ENCODE data around the gene CILP. TPM values are rescaled to one million over a fixed set of nuclear protein-coding genes. Genes with fewer than 3 reads are reported as not detected.

Gene CILP
- total RNA-seq, 1 donor from 2014 or later = 1.8 TPM

DNA sequence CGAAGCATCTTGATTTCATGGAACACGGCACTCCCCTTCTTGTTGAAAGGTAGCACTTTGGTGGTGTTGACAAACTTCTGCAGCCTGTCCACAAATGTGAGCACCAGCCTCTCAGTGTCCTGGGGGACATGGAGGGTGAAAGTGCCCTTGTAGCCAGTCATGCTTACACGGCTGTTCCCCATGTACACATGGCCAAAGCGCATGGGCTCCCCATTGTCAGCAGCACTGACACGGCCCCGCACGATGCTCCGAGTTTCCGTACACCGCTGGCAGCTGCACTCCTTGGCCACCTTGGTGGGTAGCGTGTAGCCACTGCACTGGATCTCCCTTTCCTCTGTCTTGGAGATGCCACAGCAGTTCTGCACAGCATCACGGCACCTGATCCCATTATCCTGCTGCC, 12.7 kb downstream of the CILP start:
- H3K36me3 Mint-ChIP-seq = no peaks in the 10 kb centered on the region
- no peaks in the 10 kb centered on the region for H3K9me3 Mint-ChIP-seq
- H3K27me3 Mint-ChIP-seq = no peaks in the 10 kb centered on the region
- TF ChIP-seq, protein P1, sequence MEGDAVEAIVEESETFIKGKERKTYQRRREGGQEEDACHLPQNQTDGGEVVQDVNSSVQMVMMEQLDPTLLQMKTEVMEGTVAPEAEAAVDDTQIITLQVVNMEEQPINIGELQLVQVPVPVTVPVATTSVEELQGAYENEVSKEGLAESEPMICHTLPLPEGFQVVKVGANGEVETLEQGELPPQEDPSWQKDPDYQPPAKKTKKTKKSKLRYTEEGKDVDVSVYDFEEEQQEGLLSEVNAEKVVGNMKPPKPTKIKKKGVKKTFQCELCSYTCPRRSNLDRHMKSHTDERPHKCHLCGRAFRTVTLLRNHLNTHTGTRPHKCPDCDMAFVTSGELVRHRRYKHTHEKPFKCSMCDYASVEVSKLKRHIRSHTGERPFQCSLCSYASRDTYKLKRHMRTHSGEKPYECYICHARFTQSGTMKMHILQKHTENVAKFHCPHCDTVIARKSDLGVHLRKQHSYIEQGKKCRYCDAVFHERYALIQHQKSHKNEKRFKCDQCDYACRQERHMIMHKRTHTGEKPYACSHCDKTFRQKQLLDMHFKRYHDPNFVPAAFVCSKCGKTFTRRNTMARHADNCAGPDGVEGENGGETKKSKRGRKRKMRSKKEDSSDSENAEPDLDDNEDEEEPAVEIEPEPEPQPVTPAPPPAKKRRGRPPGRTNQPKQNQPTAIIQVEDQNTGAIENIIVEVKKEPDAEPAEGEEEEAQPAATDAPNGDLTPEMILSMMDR (conservative IDR thresholded peaks at IDR 0.05) = no peak
- no peak for DNase-seq (ENCODE audit: extremely low spot score, unreplicated experiment)
- no peak overlapping the region for H3K27ac Mint-ChIP-seq
- H3K4me3 Mint-ChIP-seq = no peak overlapping the region
- peaks cover 17% of the 10 kb centered on the region for H3K4me1 Mint-ChIP-seq (ENCODE audit: unreplicated experiment)

- Mint-ChIP-seq H3K27me3 (no peaks in the 10 kb centered on the region), H3K27ac (no peak overlapping the region), H3K4me3 (no peak overlapping the region), H3K9me3 (no peaks in the 10 kb centered on the region), H3K36me3 (no peaks in the 10 kb centered on the region), H3K4me1 (ENCODE audit: unreplicated experiment) (peaks cover 21% of the 10 kb centered on the region)
- TF ChIP-seq, protein P1 (conservative IDR thresholded peaks at IDR 0.05) = no peak
- no peak for DNase-seq (ENCODE audit: extremely low spot score, unreplicated experiment)
These were observed 14.0 kb downstream of the CILP start for GRCh38 chr15:65197337-65197645.

DNA sequence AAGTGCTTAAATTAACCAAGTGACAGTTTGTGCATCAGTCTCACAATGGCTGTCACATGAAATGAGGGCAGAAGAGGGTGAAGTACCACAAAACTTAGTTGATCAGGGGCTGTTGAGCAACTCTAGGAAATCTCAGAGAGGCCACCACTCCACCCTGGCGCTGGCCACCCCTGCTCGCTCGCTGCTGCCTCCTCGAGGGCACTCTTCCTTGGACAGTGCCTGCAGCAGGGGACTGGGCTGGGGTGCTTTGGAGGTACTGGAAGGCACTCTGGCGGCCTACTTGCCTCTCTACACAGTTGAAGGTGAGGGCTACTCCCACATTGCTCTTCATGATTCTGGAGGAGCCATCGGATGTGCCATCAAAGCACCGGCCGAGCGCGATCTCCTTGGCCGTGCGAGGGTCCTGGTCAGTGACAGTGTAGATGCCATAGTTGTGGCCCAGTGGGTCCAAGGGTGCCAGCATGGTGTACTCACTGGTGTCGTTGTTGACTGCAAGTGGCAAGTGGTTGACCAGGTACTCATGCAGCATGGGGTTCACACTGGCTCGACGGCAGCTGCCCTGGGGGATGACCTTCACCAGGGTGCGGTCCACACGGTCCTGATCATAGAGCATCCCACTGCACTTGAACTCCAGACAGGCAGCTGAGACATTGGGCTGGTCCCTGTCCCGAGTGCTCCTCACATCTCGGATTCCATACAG, 14.5 kb downstream of the CILP start:
- DNase-seq (ENCODE audit: extremely low spot score, unreplicated experiment) = no peak
- peaks cover 21% of the 10 kb centered on the region for H3K4me1 Mint-ChIP-seq (ENCODE audit: unreplicated experiment)

DNA sequence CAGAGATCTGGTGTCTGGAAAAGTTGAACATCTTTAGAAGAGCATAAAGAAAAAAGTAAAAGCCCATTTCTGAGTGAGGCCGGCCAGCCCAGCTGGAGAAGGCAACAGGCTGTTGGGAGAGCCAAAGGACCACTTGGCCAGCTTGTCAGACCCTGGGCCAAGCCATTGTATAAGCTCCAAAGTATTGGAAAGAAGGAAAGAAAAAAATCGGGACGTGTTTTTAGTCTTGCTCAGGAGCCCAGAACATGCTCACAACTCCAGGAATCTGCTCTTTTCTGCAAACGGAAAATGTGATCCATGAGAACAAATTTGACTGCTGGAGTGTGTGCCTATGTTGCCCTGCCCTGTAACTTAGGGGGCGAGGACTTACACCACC, 15.7 kb downstream of the CILP start:
- no peak overlapping the region for H3K4me3 Mint-ChIP-seq
- no peaks in the 10 kb centered on the region for H3K36me3 Mint-ChIP-seq
- peaks cover 21% of the 10 kb centered on the region for H3K4me1 Mint-ChIP-seq (ENCODE audit: unreplicated experiment)
- H3K9me3 Mint-ChIP-seq = no peaks in the 10 kb centered on the region
- no peak overlapping the region for H3K27ac Mint-ChIP-seq
- no peak for DNase-seq (ENCODE audit: extremely low spot score, unreplicated experiment)
- no peaks in the 10 kb centered on the region for H3K27me3 Mint-ChIP-seq
- TF ChIP-seq, protein P1 (conservative IDR thresholded peaks at IDR 0.05) = no peak

More for the DNA sequence above, 14.5 kb downstream of the CILP start:
- H3K4me3 Mint-ChIP-seq = no peak overlapping the region
- H3K27me3 Mint-ChIP-seq = no peaks in the 10 kb centered on the region
- H3K27ac Mint-ChIP-seq = no peak overlapping the region
- TF ChIP-seq, protein P1 (conservative IDR thresholded peaks at IDR 0.05) = no peak
- no peaks in the 10 kb centered on the region for H3K9me3 Mint-ChIP-seq
- no peaks in the 10 kb centered on the region for H3K36me3 Mint-ChIP-seq

DNA sequence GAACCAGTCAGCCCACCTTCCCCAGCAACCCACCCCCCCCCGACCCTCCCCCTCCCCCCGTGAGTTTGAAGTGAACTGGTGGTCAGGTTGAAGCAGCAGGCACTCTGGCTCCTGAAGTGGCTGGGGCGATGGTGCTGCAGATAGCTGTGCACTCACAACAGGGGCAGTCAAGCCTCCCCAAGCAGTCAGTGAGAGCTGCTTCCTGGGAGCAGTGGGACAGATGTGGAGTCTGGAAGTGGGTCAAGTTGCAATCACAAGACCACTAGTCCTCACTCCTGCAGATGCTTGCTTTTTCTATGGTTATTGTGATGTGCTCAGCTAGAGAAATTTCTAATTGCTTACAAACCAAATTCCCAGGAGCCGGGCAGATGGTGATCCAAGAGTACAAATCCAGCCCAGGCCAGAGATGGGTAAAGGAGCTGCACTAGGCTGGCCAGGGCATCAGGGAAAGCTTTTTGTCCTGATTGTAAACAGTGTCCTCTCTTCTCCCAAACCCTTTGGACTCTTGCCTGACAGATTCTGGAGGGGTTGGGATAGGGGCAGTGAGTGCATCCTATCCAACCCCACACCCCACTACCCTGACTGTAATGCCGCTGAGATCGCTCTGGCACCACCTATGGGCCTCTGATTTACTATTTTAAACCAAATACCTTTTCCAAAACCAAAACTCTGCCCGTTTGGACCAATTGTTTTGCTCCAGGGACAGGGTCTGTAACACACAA, 16.3 kb downstream of the CILP start:
- H3K36me3 Mint-ChIP-seq = no peaks in the 10 kb centered on the region
- no peaks in the 10 kb centered on the region for H3K9me3 Mint-ChIP-seq
- no peak overlapping the region for H3K4me3 Mint-ChIP-seq
- no peak for DNase-seq (ENCODE audit: extremely low spot score, unreplicated experiment)
- TF ChIP-seq, protein P1 (conservative IDR thresholded peaks at IDR 0.05) = no peak
- H3K27ac Mint-ChIP-seq = no peak overlapping the region
- peaks cover 21% of the 10 kb centered on the region for H3K4me1 Mint-ChIP-seq (ENCODE audit: unreplicated experiment)
- H3K27me3 Mint-ChIP-seq = no peaks in the 10 kb centered on the region

Measured in type B pancreatic cell (in vitro differentiated cells).